Sigmoid colon (tissue), 3 donors: ENCODE results near the gene SLC22A13.

Source experiments
- POLR2A ChIP-seq, 2 donors: fragments of 450-650 bp; IDR thresholded peaks; one replicate each; pipeline ENCODE4 v1.6.1; 2016; ENCODE audit warnings: antibody characterized with exemption in 2 of 2, mild to moderate bottlenecking in 2 of 2, moderate library complexity in 2 of 2
- TF ChIP-seq, protein P1 (sequence below), 4 experiments: fragments of 450-650 bp in 3 of 4; fragments of 200-600 bp in 1 of 4; IDR thresholded peaks; one replicate each; pipeline ENCODE4 v1.5.1; 2016 to 2019; ENCODE audit warnings: antibody characterized with exemption in 4 of 4, mild to moderate bottlenecking in 3 of 4, moderate library complexity in 2 of 4

- TF ChIP-seq, protein P1, sequence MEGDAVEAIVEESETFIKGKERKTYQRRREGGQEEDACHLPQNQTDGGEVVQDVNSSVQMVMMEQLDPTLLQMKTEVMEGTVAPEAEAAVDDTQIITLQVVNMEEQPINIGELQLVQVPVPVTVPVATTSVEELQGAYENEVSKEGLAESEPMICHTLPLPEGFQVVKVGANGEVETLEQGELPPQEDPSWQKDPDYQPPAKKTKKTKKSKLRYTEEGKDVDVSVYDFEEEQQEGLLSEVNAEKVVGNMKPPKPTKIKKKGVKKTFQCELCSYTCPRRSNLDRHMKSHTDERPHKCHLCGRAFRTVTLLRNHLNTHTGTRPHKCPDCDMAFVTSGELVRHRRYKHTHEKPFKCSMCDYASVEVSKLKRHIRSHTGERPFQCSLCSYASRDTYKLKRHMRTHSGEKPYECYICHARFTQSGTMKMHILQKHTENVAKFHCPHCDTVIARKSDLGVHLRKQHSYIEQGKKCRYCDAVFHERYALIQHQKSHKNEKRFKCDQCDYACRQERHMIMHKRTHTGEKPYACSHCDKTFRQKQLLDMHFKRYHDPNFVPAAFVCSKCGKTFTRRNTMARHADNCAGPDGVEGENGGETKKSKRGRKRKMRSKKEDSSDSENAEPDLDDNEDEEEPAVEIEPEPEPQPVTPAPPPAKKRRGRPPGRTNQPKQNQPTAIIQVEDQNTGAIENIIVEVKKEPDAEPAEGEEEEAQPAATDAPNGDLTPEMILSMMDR (IDR thresholded peaks at IDR 0.05), result no peak
- no peak for TF ChIP-seq POLR2A (IDR thresholded peaks at IDR 0.05)
Observed at GRCh38 chr3:38325256-38325655, 59.6 kb downstream of the SLC22A13 start.
